ENCODE measurements around the gene PDE3A. TPM values are rescaled to one million over a fixed set of nuclear protein-coding genes. Genes with fewer than 3 reads are reported as not detected.

PDE3A gene
- total RNA-seq, 4 donors from 2014 or later = 4.4 to 5.3 (median 4.9) TPM

DNA sequence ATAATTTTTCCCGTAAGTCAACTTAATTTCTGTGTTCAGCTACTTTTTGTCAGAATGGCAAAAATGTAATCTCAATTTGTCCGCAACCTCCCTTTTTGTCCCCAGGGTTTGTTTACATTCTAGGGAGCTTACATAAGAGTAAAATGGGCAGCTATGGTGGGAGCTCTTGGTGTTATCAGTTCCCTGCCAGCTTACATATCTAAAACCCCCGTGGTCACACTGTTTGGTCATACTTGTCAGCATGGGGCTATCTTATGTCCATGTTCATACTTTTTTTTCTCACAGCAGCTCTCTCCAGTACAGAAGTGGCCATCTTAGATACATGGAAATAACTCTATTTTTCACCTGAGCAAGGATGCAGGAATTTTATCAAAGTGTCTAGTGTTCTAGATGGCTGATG lies 343.5 kb downstream of the PDE3A start:
- intact Hi-C loops (cut with DNase I; ENCODE audit: low total_unique reads) = no loop called here
- ATAC-seq = no peak
- in situ Hi-C loops (cut with MboI; ENCODE audit: low sequenced_read_pairs in 4 of 4) = no loop called here
- Histone ChIP-seq H3K4me1 (no peaks in the 10 kb centered on the region), H3K27me3 (no peaks in the 10 kb centered on the region), H3K4me3 (no peak overlapping the region), H3K36me3 (no peaks in the 10 kb centered on the region), H3K9me3 (no peaks in the 10 kb centered on the region), H3K27ac (no peak overlapping the region)
- DNase-seq = no peak
- TF ChIP-seq, protein P1, sequence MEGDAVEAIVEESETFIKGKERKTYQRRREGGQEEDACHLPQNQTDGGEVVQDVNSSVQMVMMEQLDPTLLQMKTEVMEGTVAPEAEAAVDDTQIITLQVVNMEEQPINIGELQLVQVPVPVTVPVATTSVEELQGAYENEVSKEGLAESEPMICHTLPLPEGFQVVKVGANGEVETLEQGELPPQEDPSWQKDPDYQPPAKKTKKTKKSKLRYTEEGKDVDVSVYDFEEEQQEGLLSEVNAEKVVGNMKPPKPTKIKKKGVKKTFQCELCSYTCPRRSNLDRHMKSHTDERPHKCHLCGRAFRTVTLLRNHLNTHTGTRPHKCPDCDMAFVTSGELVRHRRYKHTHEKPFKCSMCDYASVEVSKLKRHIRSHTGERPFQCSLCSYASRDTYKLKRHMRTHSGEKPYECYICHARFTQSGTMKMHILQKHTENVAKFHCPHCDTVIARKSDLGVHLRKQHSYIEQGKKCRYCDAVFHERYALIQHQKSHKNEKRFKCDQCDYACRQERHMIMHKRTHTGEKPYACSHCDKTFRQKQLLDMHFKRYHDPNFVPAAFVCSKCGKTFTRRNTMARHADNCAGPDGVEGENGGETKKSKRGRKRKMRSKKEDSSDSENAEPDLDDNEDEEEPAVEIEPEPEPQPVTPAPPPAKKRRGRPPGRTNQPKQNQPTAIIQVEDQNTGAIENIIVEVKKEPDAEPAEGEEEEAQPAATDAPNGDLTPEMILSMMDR (IDR thresholded peaks at IDR 0.05 in 4 of 5, conservative IDR thresholded peaks at IDR 0.05 in 1 of 5) = no peak
- no peak for TF ChIP-seq POLR2A (IDR thresholded peaks at IDR 0.05)

GRCh38 chr12:20716037-20716436 lies 347.7 kb downstream of the PDE3A start:
- Histone ChIP-seq H3K9me3 (no peaks in the 10 kb centered on the region), H3K4me1 (no peaks in the 10 kb centered on the region), H3K4me3 (no peak overlapping the region), H3K36me3 (no peaks in the 10 kb centered on the region), H3K27ac (no peak overlapping the region), H3K27me3 (no peaks in the 10 kb centered on the region)
- intact Hi-C loops (cut with DNase I; ENCODE audit: low total_unique reads) (no loop called here), in situ Hi-C loops (cut with MboI; ENCODE audit: low sequenced_read_pairs in 4 of 4) (no loop called here)
- no peak for DNase-seq
- no peak for ATAC-seq
- no peak for TF ChIP-seq POLR2A (IDR thresholded peaks at IDR 0.05)
- TF ChIP-seq, protein P1 (IDR thresholded peaks at IDR 0.05 in 4 of 5, conservative IDR thresholded peaks at IDR 0.05 in 1 of 5) = no peak

DNA sequence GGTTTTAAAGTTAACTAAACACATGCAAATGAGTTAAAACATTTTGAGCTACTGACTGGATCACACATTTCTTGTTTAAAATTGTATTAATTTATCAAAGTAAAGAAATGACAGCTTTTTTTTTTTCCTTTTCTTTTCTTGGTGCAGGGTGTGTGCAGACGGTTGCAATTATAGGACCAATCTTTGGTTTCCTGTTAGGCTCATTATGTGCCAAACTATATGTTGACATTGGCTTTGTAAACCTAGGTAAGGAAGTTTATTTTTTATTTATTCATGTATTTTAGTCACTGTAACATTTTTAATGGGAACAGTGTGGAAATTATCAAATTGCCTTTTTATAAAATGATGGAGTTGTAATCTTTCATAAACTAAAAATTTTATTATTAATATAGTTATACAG lies 348.6 kb downstream of the PDE3A start:
- Histone ChIP-seq H3K4me1 (no peaks in the 10 kb centered on the region), H3K9me3 (no peaks in the 10 kb centered on the region), H3K27ac (no peak overlapping the region), H3K4me3 (no peak overlapping the region), H3K27me3 (no peaks in the 10 kb centered on the region), H3K36me3 (no peaks in the 10 kb centered on the region)
- DNase-seq = no peak
- ATAC-seq = no peak
- in situ Hi-C loops (cut with MboI; ENCODE audit: low sequenced_read_pairs in 4 of 4) = no loop called here
- intact Hi-C loops (cut with DNase I; ENCODE audit: low total_unique reads) = no loop called here
- TF ChIP-seq, protein P1 (IDR thresholded peaks at IDR 0.05 in 4 of 5, conservative IDR thresholded peaks at IDR 0.05 in 1 of 5) = no peak
- no peak for TF ChIP-seq POLR2A (IDR thresholded peaks at IDR 0.05)

DNA sequence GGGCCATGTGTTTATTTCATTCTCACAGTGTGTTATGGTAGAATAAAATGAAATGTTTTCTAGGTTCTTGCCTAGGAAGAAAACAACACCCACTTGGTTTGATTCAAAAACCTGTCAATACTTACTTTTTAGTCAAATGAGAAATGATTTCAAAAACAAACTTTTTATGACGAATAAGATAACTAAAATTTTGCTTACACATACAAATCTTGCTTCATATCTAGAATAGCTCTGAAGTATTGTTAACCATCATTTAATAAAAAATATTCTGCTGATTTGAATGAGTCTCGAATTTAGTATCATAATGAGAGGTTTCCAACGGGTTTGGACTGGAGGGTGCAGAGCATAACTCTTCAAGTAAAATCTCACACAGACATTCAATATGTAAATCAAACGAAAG lies 350.0 kb downstream of the PDE3A start:
- Histone ChIP-seq H3K4me3 (no peak overlapping the region), H3K36me3 (no peaks in the 10 kb centered on the region), H3K9me3 (no peaks in the 10 kb centered on the region), H3K4me1 (no peaks in the 10 kb centered on the region), H3K27ac (no peak overlapping the region), H3K27me3 (no peaks in the 10 kb centered on the region)
- TF ChIP-seq POLR2A (IDR thresholded peaks at IDR 0.05) = no peak
- TF ChIP-seq, protein P1 (IDR thresholded peaks at IDR 0.05 in 4 of 5, conservative IDR thresholded peaks at IDR 0.05 in 1 of 5) = no peak
- no peak for DNase-seq
- in situ Hi-C loops (cut with MboI; ENCODE audit: low sequenced_read_pairs in 4 of 4) = no loop called here
- intact Hi-C loops (cut with DNase I; ENCODE audit: low total_unique reads) = no loop called here
- no peak for ATAC-seq

DNA sequence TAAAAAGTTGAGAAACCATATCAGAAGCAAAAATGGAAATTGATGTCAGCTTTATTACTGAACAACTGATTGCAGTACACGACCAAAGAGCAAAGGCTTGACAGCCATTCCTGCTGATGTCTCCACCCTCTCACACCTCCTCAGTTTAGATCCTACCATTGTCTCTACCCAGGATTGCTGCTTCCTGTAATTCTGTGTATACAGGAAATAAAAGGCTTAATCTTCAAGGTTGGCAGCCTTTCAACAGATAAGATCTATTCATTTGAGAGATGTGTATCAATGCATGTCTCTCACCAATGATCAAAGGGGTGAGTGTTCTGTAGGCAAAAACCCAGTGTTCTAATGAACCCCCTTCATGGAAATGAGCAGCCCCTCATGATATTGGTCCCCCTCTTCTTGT lies 353.8 kb downstream of the PDE3A start:
- ATAC-seq (no peak), DNase-seq (no peak)
- Histone ChIP-seq H3K4me1 (no peaks in the 10 kb centered on the region), H3K27me3 (no peaks in the 10 kb centered on the region), H3K36me3 (no peaks in the 10 kb centered on the region), H3K27ac (no peak overlapping the region), H3K4me3 (no peak overlapping the region), H3K9me3 (no peaks in the 10 kb centered on the region)
- in situ Hi-C loops (cut with MboI; ENCODE audit: low sequenced_read_pairs in 4 of 4) = no loop called here
- intact Hi-C loops (cut with DNase I; ENCODE audit: low total_unique reads) = no loop called here
- TF ChIP-seq, protein P1 (IDR thresholded peaks at IDR 0.05 in 4 of 5, conservative IDR thresholded peaks at IDR 0.05 in 1 of 5) = no peak
- TF ChIP-seq POLR2A (IDR thresholded peaks at IDR 0.05) = no peak

Data from gastrocnemius medialis (tissue), 4 donors.